IgD-negative memory B cell (primary cell): ENCODE data around the gene POU2F3. TPM values are rescaled to one million over a fixed set of nuclear protein-coding genes. Genes with fewer than 3 reads are reported as not detected.

Experiments
- H3K27ac Mint-ChIP-seq, 3 donors: one replicate each; pipeline ENCODE4 v1.8.0; 2020 to 2022; ENCODE audit warnings: mild to moderate bottlenecking in 3 of 3, mixed read lengths in 3 of 3, moderate library complexity in 1 of 3
- H3K27me3 Mint-ChIP-seq: one replicate; pipeline ENCODE4 v1.8.0; 2021; ENCODE audit warnings: mixed read lengths
- H3K36me3 Mint-ChIP-seq: one replicate; pipeline ENCODE4 v1.8.0; 2020; ENCODE audit warnings: mild to moderate bottlenecking, mixed read lengths
- H3K4me1 Mint-ChIP-seq, 3 donors: one replicate each; pipeline ENCODE4 v1.8.0; 2020 to 2022; ENCODE audit warnings: mixed read lengths in 3 of 3, mild to moderate bottlenecking in 1 of 3
- H3K4me3 Mint-ChIP-seq, 4 donors: one replicate each; pipeline ENCODE4 v1.8.0; 2020 to 2022; ENCODE audit warnings: mild to moderate bottlenecking in 4 of 4, mixed read lengths in 4 of 4, moderate library complexity in 3 of 4
- H3K9me3 Mint-ChIP-seq, 3 donors: one replicate each; pipeline ENCODE4 v1.8.0; 2020 to 2021; ENCODE audit warnings: mixed read lengths in 3 of 3, mild to moderate bottlenecking in 1 of 3
- polyA plus RNA-seq: library from polyadenylated mRNA; unstranded; fragments of 300-500 nt; fragmentation: Illumina TruSeq; gene quantifications from one replicate; pipeline ENCODE4 v1.2.3, GENCODE V29; 2021

Gene POU2F3
- polyA plus RNA-seq, 1 donor from 2014 or later: not detected

- Mint-ChIP-seq H3K27me3 (peaks cover 4% of the 10 kb centered on the region), H3K27ac (peak overlapping the region in 1 of 3 donors; percentile 30)
Measured at GRCh38 chr11:120217941-120218694, 21.8 kb upstream of the POU2F3 start.

GRCh38 chr11:120218695-120219033 is 21.3 kb upstream of the POU2F3 start:
- Mint-ChIP-seq H3K27ac (no peak overlapping the region), H3K4me1 (peaks cover 0 to 1% (median 0%) of the 10 kb centered on the region in 3 donors)

More at GRCh38 chr11:120217941-120218694, 21.8 kb upstream of the POU2F3 start:
- peaks cover 0 to 1% (median 0%) of the 10 kb centered on the region in 3 donors for H3K4me1 Mint-ChIP-seq
- H3K36me3 Mint-ChIP-seq: peaks cover 2% of the 10 kb centered on the region
- H3K9me3 Mint-ChIP-seq: no peaks in the 10 kb centered on the region
- no peak overlapping the region for H3K4me3 Mint-ChIP-seq

DNA sequence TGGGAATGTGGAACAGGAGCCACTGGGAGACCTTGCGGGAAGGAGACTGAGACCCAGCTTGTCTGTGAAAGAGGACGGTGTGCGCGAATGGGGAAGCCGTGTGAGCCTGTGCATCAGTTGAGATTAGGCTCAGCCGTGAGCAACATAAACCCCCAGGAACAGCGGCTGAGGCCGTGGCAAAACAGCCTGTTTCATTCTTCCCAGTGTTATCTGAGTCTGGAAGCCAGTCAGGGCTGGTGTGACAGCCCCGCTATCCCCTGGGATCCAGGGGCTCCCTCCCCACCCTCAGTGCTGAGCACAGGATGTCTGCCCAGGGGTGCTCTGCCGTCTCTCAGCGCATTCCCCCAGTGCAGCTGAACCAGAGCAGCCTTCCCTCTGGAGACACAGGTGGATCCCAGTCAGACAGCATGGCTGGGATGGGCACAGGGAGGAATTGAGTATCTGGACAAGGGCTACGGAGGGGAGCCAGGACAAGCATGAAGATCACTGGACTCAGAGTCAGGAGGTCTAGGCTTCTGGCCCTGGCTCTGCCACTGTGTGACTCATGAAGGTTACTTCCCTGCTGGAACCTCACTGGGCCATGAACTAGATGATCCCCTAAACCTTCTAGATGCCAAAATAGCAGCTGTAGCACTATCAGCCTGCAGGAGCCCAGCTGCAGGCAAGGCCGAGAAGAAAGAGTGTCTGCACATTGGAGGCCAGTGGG is 20.6 kb upstream of the POU2F3 start:
- H3K36me3 Mint-ChIP-seq: peaks cover 2% of the 10 kb centered on the region
- peaks cover 7% of the 10 kb centered on the region for H3K27me3 Mint-ChIP-seq
- no peak overlapping the region for H3K27ac Mint-ChIP-seq

More at GRCh38 chr11:120218695-120219033, 21.3 kb upstream of the POU2F3 start:
- no peaks in the 10 kb centered on the region for H3K9me3 Mint-ChIP-seq
- H3K27me3 Mint-ChIP-seq: peaks cover 4% of the 10 kb centered on the region
- peaks cover 2% of the 10 kb centered on the region for H3K36me3 Mint-ChIP-seq
- no peak overlapping the region for H3K4me3 Mint-ChIP-seq

DNA sequence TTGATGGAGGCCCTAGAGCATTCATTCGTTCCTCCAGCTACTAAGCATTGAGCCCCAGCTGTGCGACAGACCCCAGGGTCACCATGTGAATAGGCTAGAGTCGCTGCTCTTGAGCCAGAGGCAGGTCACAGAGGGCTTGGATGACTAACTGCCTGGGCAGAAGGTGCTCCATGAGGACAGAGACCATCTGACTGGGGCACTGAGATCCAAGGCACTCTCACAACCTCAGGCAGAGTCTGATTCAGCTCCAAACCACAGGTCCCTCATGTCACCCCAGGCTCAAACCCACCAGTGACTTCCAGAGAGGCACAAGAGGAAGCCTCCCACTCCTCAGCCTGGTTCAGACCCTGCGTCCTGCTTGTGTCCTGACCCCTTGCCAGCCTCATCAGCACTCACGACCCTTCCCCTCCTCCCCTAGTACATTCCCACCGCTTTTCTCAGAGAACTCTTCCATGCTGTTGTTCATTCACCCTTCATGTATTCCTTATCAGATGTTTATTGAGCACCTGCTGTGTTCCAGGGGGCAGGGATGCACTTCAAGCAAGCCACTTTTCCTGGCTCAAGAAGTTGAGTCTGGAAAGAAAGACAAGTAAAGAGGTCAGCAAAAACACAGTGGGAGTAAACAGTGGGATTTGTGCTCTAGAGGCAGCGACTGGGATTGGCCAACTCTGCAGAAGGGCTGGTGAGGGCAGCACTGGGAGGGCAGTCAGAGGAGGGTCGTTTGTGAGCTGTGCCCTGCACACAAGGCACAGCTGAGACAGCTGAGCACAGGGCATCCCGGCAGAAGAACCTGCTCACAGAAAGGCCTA is 19.8 kb upstream of the POU2F3 start:
- Mint-ChIP-seq H3K4me1 (peaks cover 5 to 8% (median 5%) of the 10 kb centered on the region in 3 donors), H3K27ac (no peak overlapping the region), H3K36me3 (peaks cover 2% of the 10 kb centered on the region), H3K9me3 (no peaks in the 10 kb centered on the region), H3K4me3 (no peak overlapping the region), H3K27me3 (peaks cover 11% of the 10 kb centered on the region)

More for the DNA sequence above, 20.6 kb upstream of the POU2F3 start:
- Mint-ChIP-seq H3K4me3 (no peak overlapping the region), H3K9me3 (no peaks in the 10 kb centered on the region), H3K4me1 (peaks cover under 1 to 2% (median 1%) of the 10 kb centered on the region in 3 donors)

DNA sequence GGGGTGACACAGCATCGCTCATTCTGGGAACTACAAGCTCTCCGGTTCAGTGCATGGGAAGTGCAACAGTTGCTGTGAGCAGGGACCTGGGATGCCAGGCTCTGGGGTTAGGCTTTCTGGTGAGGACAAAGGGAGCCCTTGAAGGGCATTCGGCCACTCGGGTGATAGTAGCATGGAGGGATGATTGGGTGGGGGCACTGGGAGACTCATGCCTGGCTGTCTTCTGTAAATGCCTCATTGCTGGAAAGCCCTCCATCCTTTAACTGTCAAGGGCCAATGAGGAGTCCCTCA is 19.2 kb upstream of the POU2F3 start:
- H3K27me3 Mint-ChIP-seq: peaks cover 9% of the 10 kb centered on the region
- no peak overlapping the region for H3K27ac Mint-ChIP-seq
- H3K4me1 Mint-ChIP-seq: peaks cover 5 to 9% (median 6%) of the 10 kb centered on the region in 3 donors
- no peaks in the 10 kb centered on the region for H3K9me3 Mint-ChIP-seq
- H3K4me3 Mint-ChIP-seq: no peak overlapping the region
- H3K36me3 Mint-ChIP-seq: peaks cover 2% of the 10 kb centered on the region

DNA sequence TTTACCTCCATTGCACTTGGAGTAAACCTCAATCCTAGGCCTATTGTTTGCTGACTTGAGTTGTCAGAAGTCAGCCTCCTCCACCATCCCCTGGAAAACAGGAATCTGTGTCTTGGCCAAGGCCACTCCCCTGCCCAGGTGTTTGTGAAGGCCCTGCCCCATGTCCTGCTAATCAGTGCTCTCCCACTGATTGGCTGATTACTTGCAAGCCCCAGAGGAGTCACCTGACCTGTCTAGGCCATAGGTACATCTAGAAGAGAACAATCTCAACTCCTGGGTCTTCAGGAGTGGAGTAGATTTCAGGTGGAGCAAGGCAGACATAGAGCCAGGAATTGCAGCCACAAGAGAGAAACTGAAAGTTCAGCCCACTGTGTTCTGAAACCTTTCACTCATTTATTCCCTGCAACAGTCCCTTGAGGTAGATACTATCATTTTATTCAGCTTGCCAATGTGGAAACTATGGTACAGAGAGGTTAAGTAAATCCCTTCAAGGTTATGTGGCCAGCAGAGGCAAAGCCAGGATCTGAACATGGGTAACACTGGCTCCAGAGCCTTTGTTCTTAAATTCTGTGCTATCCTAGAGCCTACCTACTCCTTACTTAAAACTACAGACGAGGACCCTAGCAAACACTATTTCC is 18.7 kb upstream of the POU2F3 start:
- Mint-ChIP-seq H3K36me3 (peaks cover 2% of the 10 kb centered on the region), H3K9me3 (no peaks in the 10 kb centered on the region), H3K4me1 (peaks cover 5 to 11% (median 9%) of the 10 kb centered on the region in 3 donors), H3K27ac (no peak overlapping the region), H3K4me3 (peak overlapping the region in 1 of 4 donors; percentile 45), H3K27me3 (peaks cover 7% of the 10 kb centered on the region)

GRCh38 chr11:120222916-120223315 is 17.0 kb upstream of the POU2F3 start:
- Mint-ChIP-seq H3K4me1 (peaks cover 5 to 11% (median 9%) of the 10 kb centered on the region in 3 donors), H3K9me3 (no peaks in the 10 kb centered on the region), H3K36me3 (peaks cover 2% of the 10 kb centered on the region), H3K4me3 (no peak overlapping the region), H3K27me3 (peaks cover 9% of the 10 kb centered on the region), H3K27ac (no peak overlapping the region)

DNA sequence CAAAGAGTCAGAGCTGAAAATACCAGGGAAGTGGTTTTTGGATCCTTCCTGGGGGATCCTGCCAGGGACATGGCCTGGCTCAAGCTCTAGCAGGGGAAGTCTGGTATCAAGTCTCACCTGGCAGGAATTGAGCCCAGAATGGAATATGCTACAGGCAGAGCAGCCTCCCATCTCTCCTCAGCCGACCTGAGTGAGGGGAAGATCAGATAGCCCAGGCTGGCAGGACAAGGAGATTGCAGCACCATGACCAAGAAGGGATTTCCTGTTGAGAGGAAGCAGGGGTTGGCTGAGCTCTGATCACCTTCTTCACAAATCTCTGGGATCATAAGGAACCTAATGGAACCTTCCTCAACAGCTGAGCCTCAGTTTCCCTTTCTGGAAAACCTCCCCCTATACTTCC is 16.1 kb upstream of the POU2F3 start:
- Mint-ChIP-seq H3K4me3 (no peak overlapping the region), H3K27me3 (peaks cover 9% of the 10 kb centered on the region), H3K27ac (peak overlapping the region in 1 of 3 donors; percentile 48), H3K9me3 (no peaks in the 10 kb centered on the region), H3K4me1 (peaks cover 5 to 11% (median 8%) of the 10 kb centered on the region in 3 donors), H3K36me3 (peaks cover 1% of the 10 kb centered on the region)

DNA sequence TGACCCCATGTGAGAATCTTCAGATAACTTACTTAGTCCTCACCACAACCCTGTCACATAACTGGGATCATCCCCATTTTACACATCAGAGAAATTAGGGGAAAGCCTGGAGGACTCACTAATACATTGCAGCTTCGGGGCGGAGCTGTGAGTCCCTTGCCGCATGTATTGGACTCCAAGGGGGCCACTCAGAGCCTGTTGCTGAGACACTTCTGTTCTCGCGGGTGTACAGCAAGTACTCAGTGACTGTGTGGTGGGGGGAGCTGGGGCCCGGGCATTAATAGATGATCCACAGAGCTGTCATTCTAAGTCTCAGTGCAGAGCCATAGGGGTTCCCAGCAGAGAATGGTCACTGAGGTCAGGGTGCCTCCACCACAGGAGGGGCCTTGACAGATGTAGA is 15.6 kb upstream of the POU2F3 start:
- no peaks in the 10 kb centered on the region for H3K9me3 Mint-ChIP-seq
- H3K4me3 Mint-ChIP-seq: peak overlapping the region in 1 of 4 donors; percentile 51
- peak overlapping the region in 2 of 3 donors; percentile 47 to 48 for H3K27ac Mint-ChIP-seq
- H3K36me3 Mint-ChIP-seq: no peaks in the 10 kb centered on the region
- peaks cover 5 to 11% (median 8%) of the 10 kb centered on the region in 3 donors for H3K4me1 Mint-ChIP-seq
- peaks cover 9% of the 10 kb centered on the region for H3K27me3 Mint-ChIP-seq

- peaks cover 5 to 11% (median 8%) of the 10 kb centered on the region in 3 donors for H3K4me1 Mint-ChIP-seq
- peaks cover 9% of the 10 kb centered on the region for H3K27me3 Mint-ChIP-seq
- peak overlapping the region in 1 of 3 donors; percentile 67 for H3K27ac Mint-ChIP-seq
- H3K4me3 Mint-ChIP-seq: peak overlapping the region in 1 of 4 donors; percentile 45
- H3K36me3 Mint-ChIP-seq: no peaks in the 10 kb centered on the region
- no peaks in the 10 kb centered on the region for H3K9me3 Mint-ChIP-seq
Measured at GRCh38 chr11:120224972-120225909, 14.7 kb upstream of the POU2F3 start.

DNA sequence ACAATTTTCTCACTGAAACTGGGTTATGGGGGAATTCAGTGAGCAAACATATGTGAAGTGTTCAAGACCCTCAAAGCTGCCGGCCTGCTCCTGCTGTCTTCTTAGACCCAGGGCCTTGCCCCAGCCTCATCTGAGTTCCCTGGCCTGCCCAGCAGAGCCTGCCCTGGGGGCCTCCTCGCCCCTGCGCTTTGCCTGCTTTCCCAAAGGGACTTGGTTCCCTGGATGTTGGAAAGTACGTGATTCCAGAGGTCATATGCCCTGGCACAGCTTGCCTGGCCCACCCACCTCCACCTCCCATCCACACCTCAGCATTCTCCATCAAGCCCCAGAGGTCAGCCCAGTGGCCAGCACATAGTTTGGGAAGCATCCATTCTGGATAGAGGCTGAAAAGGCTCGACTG is 13.7 kb upstream of the POU2F3 start:
- peaks cover 5 to 11% (median 8%) of the 10 kb centered on the region in 3 donors for H3K4me1 Mint-ChIP-seq
- no peak overlapping the region for H3K27ac Mint-ChIP-seq
- H3K4me3 Mint-ChIP-seq: no peak overlapping the region
- H3K9me3 Mint-ChIP-seq: no peaks in the 10 kb centered on the region
- H3K27me3 Mint-ChIP-seq: peaks cover 9% of the 10 kb centered on the region
- peaks cover 2% of the 10 kb centered on the region for H3K36me3 Mint-ChIP-seq

- H3K4me3 Mint-ChIP-seq: no peak overlapping the region
- H3K4me1 Mint-ChIP-seq: peaks cover 5 to 11% (median 8%) of the 10 kb centered on the region in 3 donors
- H3K9me3 Mint-ChIP-seq: no peaks in the 10 kb centered on the region
- H3K36me3 Mint-ChIP-seq: peaks cover 2% of the 10 kb centered on the region
- H3K27me3 Mint-ChIP-seq: peaks cover 9% of the 10 kb centered on the region
- H3K27ac Mint-ChIP-seq: no peak overlapping the region
Measured at GRCh38 chr11:120226714-120227113, 13.2 kb upstream of the POU2F3 start.

- Mint-ChIP-seq H3K27ac (no peak overlapping the region), H3K9me3 (no peaks in the 10 kb centered on the region), H3K4me1 (peaks cover 5 to 11% (median 8%) of the 10 kb centered on the region in 3 donors), H3K27me3 (peaks cover 9% of the 10 kb centered on the region), H3K4me3 (no peak overlapping the region), H3K36me3 (peaks cover 2% of the 10 kb centered on the region)
Measured at GRCh38 chr11:120227228-120227852, 12.6 kb upstream of the POU2F3 start.
